GM19463 (cell line): Measurements from ENCODE around the gene CRYL1.

ENCODE experiments used
- ATAC-seq: cut with Tn5 transposase; IDR thresholded peaks from one replicate; pipeline ENCODE4 v1.9.1; 2021; ENCODE audit warnings: mild to moderate bottlenecking, moderate library complexity; ENCODE audit not compliant: unreplicated experiment

The CRYL1 gene, protein sequence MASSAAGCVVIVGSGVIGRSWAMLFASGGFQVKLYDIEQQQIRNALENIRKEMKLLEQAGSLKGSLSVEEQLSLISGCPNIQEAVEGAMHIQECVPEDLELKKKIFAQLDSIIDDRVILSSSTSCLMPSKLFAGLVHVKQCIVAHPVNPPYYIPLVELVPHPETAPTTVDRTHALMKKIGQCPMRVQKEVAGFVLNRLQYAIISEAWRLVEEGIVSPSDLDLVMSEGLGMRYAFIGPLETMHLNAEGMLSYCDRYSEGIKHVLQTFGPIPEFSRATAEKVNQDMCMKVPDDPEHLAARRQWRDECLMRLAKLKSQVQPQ

DNA sequence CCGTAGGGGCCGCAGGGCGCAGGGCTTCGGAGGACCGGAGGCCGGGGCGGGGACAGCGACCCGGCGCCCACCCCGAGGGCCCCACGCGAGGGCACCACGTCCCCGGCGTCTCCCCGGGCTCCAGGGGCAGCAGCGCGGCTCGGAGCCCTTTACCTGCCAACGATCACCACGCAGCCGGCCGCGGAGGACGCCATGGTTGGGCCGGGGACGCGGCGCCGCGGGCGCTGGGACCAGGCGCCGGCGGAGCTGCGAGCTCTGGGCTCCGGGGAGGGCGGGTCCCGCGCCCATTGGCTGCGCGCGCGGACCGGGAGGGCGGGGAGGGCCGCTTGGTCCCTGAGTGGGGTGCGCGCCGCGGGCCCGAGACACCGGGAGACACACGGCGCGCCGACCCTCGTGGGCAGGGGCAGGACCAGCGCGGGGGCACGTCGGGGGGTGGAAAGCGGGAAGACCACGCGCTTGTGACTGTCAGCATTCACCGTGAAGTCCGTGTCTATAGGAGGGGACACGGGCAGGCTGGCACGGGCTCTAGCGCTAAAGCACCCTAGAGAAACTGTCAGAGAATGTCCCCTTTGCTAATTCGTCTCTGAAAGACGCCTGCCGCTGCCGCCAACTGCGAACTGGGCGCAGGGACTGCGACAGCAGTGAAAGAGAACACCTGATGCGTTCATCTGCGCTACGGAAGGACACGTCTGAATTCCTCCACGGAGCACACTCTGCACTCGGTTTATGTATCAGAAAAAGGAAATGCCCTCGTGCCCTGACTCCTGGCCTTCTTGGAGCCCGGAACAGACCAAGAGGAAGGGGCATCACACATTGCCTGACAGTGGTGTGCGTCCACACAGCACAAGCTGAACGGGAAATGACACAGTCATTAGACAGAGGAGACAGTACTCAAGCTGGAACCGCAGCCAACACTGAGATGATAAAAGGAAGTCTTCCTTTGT lies at the start of gene CRYL1:
Gene CRYL1, minus strand, starts transcription at position 257 of the 944 bp plus-strand sequence. Its CDS starts 63 bp downstream, at position 194.
- ATAC-seq: peak; percentile 76

DNA sequence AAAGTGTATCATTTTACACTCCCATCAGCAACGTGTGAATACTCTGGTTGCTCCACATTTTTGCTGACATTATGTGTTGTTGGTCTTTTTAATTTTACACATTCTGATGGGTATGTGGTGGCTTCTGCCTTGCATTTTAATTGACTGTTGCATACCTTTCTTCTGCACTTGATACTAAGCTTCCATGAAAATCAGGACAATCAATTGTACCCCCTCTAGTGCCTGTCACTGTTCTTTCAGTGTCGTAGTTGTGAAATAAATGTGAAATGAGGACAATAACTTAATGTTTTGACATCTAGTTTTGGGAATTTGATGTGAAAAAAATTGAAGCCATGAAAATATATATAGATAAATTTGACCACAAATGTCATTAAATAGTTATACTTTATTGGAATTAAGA lies 48.0 kb upstream of the CRYL1 start:
- ATAC-seq: no peak

DNA sequence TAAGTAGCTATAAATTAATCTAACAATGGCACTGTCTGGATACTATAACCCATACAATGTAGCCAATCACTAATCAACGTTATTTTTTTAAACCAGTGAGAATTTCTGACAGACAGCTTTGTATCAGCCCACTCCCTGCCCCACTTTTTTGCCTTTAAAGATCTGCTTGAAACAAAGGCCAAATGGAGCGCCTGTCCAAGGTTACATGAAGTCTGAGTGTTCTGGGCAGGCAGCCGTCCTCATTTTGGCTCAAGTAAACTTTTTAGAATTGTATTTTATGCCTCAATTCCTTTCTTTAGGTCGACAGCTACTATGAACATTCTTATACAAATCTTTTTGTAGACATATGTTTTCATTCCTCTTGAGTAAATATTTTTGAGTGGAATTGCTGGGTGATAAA lies 47.5 kb upstream of the CRYL1 start:
- no peak for ATAC-seq

DNA sequence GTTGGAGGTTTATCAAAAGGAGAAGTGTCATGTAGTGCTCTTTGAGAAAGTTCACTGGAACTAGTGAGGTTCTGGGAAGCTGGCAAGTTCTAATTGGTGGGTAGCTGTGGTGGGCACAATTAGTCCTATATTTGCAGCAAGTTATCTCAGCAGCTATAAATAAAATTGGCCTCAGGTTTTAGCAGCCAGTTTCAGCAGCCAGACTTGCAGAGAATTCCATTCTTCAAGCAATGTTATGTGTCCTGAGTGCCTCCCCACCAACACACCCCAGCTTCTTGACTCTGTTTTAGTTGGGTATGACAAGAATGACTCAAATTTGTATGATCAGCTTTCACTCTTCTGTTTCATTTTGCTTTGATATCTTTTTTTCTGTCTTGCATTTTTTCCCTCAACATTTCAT lies 46.0 kb upstream of the CRYL1 start:
- ATAC-seq: no peak

DNA sequence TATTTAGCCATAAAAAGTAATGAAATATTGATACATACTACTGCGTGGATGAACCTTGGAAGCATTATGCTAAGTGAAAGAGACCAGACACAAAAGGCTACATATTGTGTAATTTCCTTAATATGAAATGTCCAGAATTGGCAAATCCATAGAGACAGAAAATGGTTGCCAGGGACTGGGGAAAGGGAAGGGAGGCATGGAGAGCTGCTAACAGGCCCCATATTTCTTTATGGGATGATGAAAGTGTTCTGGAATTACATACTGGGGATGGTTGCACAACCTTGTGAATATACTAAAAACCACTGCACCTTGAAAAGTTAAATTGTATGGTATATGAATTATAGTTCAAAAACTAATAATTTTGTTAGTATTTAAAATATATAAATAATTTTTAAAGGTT lies 44.9 kb upstream of the CRYL1 start:
- ATAC-seq: no peak

DNA sequence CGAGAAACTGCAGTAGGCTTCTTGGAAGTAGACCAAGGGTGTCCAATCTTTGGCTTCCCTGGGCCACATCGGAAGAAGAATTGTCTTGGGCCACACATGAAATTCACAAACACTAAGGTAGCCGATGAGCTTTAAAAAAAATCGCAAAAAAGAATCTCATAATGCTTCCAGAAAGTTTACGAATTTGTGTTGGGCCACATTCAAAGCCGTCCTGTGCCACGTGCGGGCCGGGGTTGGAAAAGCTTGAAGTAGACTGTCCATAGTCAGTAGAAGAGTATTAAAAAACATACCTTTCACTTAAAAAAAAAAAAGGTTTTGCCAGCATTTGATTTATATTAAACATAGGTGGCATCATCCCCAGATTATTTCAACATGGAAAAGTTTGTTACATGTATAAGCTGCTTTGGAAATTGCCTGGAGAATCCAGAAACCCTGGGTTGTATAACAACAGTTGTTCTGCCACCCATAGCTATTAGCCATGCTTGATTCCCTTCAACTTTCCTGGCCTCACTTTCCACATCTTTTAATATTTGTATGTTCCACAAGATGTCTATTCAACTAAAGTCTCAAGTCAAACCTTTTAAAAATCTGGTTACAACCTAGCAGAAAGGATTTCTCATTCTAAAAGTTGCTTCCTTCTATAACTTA lies 42.3 kb upstream of the CRYL1 start:
- ATAC-seq: no peak

DNA sequence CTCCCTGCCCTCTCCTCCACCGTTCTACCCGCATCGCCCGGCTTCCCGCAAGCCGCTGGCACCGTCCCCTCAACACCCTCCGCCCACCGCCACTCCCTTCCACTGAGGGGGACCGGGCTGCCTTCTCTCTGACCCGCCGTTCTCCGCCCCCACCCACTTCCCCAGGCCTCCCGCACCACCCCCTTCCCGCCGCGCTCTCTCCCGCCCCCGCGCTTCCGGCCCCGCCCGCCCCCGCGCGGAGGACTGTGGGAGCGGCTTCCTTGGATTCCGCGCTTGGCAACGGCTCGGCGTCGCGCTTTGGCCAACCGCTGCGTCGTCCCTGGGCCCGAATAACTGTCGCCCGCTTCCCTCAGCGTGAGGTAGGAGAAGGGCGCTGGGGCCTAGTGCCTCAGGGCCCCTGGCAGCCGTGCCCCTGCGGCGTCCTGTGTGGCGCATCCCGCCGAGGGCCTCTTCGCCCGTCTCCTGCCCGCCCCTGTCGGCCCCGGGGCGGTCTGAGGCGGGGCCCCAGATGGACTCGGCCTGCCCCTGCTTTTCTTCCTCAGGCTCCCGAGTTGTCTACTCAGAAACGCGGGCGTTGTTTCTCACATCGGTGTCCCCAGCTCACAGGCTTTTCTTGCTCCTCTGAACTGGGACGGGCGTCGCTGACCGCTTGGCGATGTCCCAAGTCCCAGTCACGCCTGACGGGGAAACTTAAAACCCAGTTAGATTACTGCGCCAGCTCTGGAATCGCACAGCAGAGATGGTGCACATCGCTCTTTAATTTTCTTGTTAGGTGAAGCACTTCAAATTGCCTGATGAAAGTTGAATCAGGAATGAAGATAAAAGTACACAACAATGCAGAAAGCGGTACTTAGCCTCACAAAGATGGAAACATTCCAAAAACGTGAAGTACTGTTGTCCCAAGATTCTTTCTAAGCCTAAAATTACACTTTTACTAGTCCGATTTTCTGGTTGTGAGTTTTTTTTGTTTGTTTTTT lies 41.5 kb upstream of the CRYL1 start, which contains the start of gene IFT88:
Gene IFT88, plus strand, starts transcription at position 260 of the 977 bp plus-strand sequence. CDS start 7,229 bp downstream, outside the sequence.
- ATAC-seq: peak; percentile 89

DNA sequence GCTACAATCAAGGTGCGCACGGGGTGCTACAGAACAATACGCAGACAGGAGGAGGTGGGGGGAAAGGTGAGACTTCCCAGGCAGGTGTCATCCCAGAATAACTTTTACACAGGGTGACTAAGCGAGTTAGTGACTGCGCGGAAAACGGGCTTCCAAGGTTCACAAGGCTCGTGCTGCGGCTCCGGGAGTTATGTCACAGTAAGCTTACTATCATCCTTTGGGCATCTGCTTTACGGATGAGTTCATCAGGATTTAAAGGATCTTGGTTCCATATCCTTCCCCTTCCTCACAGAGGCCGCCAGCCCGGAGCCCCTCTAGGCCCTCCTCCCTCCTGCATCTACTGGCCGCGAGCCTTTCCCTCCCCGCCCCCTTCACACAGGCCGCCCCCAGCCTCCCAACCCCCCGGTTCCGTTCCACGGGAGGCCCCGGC lies 40.8 kb upstream of the CRYL1 start:
- peak; percentile 35 for ATAC-seq

DNA sequence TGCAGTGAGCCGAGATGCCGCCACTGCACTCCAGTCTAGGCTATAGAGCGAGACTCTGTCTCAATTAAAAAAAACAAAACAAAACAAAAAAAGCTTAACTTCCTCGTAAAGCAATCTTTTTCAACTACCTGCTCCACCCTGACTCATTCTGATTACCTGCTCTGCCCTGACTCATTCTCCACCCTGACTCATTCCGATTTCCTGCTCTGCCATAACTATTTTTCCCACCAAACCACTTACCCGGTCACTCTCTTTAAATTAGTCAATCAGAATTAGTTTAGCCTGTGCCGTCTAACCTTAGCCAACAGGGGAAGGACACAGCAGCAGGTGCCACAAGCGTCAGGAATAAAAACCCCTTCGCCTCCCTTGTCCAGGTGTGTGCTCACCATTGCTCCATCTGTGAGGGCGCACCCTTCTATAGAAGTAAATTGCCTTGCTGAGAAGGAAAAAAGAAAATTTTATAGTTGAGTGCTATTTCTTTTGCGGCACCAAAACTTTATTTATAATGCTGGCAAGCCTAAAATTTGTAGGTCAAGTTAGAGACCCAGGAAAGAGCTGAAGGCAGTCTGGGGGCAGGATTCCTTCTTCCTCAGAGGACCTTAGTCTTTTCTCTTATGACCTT lies 39.6 kb upstream of the CRYL1 start:
- no peak for ATAC-seq

DNA sequence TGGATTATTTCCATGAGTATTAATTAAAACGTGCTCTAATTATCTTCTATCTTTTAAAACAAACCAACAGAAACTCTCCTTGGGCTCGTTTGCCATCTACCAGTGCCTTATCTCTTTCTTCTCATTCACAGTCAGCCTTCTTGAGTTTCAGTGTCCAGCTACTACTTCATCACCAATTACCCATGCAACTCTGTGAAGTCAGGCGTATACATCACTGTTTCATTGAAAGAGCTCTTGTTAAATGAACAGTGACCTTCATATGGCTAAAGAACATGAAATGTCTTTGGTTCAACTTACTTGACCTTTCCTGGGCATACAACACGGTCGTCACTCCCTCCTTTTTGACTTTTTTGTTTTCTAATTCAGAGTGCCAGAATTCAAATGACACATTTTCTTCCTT lies 36.1 kb upstream of the CRYL1 start:
- ATAC-seq: no peak

DNA sequence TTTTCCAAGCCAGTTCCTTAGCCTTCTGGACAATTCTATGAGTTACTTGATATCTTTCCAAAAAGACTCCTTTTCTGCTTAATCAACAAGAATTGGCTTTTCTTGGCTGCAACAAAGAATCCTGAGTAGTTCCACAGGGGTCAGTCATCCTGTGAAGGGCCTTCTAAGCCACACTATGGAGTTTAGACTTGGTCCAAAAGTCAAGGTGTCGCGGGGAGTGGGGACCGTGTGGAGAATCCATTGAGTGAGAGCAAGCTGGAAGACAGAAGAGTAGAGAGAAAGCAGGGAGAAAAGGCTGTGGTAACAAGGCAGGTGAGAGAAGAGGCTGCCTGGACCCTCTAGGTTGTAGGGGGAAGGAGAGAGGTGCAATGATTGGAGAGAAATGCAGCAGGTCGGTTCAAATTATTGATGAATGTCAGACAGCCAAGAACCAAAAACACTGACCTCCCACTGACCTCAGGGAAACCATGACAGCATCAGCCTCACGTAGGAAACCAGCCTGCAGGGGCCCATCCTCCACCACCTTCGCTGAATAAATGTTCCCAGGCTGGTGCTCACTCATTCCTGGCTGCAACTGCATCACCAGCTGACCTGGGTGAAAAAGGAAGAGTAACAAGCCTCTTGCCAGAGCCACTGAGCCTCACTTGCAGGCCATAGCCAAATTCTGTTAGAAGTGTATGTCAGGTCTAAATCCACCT lies 34.2 kb upstream of the CRYL1 start:
- no peak for ATAC-seq

DNA sequence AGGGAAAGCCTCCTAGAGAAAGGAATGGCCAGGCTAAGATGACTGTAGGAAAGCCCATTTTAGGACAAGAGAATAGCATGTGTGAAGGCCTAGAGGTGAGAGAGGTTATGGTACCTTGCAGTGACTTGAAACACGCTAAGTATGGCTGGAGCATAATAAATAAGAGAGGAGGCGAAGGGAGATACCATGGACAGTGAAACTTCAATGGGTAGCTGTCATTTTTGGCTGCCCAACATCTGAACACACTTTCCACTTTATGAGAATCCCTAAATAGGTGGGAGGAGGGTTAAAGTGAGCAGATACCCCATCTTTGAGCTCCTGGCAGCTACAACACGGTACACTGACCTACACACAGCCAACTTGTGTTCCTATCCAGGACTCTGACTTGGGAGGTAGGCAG lies 33.3 kb upstream of the CRYL1 start:
- no peak for ATAC-seq

DNA sequence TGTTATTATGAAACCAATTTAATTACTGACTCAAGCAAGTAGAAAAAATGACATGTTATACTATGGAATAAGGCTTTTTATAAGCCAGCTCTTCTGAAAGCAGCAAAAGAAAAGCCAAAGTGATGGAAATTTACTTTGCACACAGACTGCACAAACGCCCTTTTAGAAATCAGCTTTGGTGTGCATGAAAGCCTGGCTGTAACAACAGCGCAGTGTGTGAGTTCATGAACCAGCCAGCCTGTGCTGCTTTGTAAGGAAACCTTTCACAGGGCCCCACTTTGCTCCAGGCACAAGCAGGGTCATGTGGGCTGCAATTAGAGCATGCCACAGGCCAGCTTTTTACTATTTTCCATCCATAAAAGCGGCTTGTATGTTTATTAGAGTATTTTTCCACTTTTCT lies 27.7 kb upstream of the CRYL1 start:
- no peak for ATAC-seq

DNA sequence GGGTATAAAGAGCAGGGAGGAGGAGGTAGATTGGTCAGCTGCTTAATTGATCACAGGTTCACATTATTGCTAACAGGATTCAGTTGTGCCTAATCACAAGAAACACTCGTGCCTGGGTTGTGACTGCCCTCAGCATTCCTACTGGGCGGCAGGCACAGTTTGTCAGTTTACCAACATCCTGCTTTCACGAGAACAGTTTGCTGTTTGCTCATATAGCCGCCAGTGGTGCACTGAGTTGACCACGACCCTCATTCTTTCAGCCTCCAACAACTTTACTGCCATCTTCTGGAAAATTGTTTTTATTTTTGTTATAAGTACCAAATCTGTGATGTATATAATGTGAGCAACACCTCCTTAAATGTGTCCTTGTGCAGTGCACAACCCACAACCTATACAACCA lies 25.1 kb upstream of the CRYL1 start:
- ATAC-seq: no peak

DNA sequence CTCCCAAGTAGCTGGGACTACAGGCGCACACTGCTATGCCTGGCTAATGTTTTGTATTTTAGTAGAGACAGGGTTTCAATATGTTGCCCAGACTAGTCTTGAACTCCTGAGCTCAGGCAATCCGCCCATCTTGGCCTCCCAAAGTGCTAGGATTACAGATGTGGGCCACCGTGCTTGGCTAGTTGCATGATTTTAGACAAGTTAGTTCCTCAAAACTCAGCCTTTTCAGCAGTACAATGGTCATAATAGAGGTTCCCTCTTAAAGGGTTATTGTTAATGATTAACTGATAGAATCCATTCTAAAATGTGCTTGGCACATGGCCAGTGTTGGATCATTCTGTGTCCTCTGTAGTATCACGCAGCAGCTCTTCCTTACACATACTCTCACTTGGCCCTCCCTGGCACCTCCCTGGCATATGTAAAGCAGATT lies 21.8 kb upstream of the CRYL1 start:
- ATAC-seq: no peak

DNA sequence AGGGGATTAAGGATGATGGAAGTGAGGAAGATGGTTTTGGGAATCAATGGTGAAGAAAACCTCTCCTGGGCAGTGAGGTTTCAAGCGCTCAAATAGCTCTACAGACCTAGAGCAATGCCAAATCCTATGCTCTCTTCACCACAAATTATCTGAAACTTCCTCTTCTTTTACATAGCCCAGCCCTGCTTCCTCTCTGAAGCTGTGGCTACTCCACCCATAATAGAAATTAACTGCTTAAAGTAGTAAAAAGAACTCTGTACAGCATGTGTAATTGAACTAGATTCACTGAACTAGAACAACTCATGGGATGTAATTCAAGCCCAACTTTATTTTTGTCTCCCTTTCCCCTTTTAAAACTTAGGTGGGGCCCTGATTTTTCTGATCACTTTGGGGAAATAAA lies 20.9 kb upstream of the CRYL1 start:
- no peak for ATAC-seq

DNA sequence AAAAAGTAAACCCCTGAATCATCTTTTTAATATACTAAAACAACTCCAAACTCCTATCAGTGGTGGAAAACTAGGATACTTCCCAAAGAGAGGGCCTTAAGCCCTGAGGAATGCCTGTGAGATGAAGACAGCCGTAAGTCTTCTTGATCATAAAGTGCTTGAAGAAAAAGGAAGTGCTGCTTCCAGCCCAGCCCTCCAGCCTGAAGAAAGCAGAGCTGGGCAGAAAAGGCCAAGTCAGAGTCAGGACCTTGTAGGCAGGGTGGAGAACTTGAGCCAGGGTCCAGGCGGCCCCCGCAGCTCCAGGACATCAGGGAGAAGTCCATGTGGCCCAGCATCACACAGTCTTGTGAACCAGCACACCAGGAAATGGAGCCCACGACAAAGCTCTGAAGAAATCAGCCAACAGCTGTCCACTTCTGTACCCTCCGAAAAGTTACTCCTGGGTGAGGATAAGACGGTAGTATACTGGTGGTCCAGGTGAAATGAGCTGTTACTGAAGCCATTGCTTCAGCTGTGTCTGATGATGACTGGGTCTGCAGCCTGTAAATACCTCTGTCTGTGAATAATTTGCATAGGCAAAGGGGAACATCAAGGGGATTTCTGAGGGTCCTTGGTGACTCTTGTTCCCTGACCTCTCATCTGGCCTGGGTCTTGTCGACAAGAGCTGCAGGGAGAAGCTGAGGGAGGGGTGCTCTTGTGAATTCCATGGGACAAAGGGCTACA lies 18.7 kb upstream of the CRYL1 start:
- ATAC-seq: peak; percentile 62

DNA sequence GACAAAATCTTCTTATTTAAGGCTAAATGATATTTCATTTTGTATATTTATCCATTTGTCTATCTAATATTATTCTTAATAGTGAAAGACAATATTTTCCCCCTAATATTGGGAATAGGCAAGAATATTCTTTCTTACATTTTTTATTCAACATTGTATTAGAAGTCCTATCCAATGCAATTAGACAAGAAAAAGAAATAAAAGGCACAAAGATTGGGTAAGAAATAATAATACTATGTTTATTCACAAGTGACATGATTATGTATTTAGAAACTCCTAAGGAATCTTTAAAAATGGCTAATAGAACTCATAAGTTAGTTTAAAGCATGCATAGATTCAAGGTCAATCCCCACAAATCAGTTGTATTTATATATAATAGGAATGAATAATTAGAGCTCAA lies 11.3 kb upstream of the CRYL1 start:
- no peak for ATAC-seq
